ENCODE results near the gene CTXN2. TPM values are rescaled to one million over a fixed set of nuclear protein-coding genes. Genes with fewer than 3 reads are reported as not detected.

Gene CTXN2
- total RNA-seq (not detected), polyA plus RNA-seq (not detected)

DNA sequence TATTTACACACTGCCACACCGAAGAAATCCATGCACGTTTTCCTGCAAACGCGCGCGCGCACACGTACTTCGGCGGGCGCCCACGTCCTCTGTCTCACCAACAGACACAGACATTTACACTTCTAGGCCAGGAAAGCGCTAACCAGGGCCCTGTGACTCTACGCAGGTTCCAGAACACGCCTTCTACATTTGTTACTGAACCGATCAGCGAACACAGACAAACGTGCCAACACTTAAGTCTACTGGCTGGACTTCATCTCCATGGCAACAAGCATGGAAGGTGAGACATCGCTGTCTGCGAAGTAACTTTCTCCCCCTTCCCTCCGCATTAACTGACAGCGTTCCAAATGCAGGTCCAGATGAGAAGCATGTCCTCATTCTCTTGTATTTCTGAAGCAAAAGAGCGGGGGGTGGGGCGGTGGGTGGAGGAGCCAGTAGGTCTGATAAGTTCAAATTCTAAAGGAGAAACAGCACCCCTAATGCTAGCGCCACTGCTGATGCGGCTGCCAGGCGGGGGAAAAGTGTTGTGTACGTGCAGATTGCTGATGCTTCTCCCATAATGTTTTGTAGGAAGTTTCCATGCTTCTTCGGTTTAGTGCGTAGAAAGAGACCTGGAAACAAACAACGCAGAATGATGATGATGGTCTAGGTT lies at the start of gene CTXN2:
Gene CTXN2 (plus strand): TSS at position 92 of the 652 bp plus-strand sequence. CDS start 9,636 bp downstream, outside the sequence.
- Mint-ChIP-seq H3K4me3 (no peak within 1 kb of the TSS), H3K9me3 (peaks cover 0 to 7% (median 3%) of the 10 kb centered on the region in 7 donors), H3K36me3 (no peaks in the 10 kb centered on the region), H3K27me3 (peaks cover 27% of the 10 kb centered on the region), H3K27ac (no peak within 1 kb of the TSS), H3K4me1 (peaks cover 0 to 4% (median 1%) of the 10 kb centered on the region in 4 donors)
- Histone ChIP-seq H3K36me3 (ENCODE audit: control insufficient read depth, insufficient read depth, low read length) (no peaks in the 10 kb centered on the region), H3K9me3 (ENCODE audit: control insufficient read depth in 2 of 2, low read length in 2 of 2) (no peaks in the 10 kb centered on the region), H3K4me3 (ENCODE audit: low read depth, low read length) (no peak within 1 kb of the TSS), H3K27me3 (ENCODE audit: control insufficient read depth, insufficient read depth, low read length) (peaks cover 2% of the 10 kb centered on the region), H3K4me1 (ENCODE audit: control insufficient read depth, insufficient read depth, low read length, poor library complexity, severe bottlenecking) (no peaks in the 10 kb centered on the region), H3K27ac (ENCODE audit: insufficient read depth, low read length, poor library complexity, severe bottlenecking) (no peak within 1 kb of the TSS)
- DNase-seq (no peak), ATAC-seq (ENCODE audit: low read depth in 2 of 2) (no peak)

DNA sequence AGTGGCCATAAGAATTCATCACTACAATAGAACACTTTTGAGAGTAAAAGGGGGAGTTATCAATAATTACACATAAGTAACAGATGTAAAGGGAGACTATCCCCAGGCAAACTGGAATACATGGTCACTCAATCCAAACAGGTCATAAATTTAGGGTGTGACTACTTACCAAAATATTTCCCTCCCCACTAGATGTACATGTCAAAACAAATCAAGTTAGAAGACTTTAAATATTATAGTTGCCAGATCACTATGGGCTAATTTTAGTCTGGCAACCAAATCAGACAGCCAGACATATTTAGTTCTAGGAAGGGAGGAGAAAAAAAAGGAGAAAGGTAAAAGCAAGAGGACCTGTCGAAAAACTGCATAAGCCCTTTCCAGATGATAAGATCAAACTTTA lies 47.6 kb upstream of the CTXN2 start:
- no peaks in the 10 kb centered on the region for H3K9me3 ChIP-seq (ENCODE audit: control insufficient read depth in 2 of 2, low read length in 2 of 2)
- no peaks in the 10 kb centered on the region for H3K9me3 Mint-ChIP-seq
- H3K4me1 Mint-ChIP-seq, result peaks cover 0 to 5% (median 2%) of the 10 kb centered on the region in 4 donors
- H3K36me3 ChIP-seq (ENCODE audit: control insufficient read depth, insufficient read depth, low read length), result no peaks in the 10 kb centered on the region
- DNase-seq (no peak), ATAC-seq (ENCODE audit: low read depth in 2 of 2) (no peak)
- no peaks in the 10 kb centered on the region for H3K36me3 Mint-ChIP-seq
- no peak overlapping the region for H3K27ac ChIP-seq (ENCODE audit: insufficient read depth, low read length, poor library complexity, severe bottlenecking)
- no peak overlapping the region for H3K4me3 ChIP-seq (ENCODE audit: low read depth, low read length)
- H3K4me3 Mint-ChIP-seq, result no peak overlapping the region
- no peak overlapping the region for H3K27ac Mint-ChIP-seq
- H3K27me3 Mint-ChIP-seq, result no peaks in the 10 kb centered on the region
- H3K27me3 ChIP-seq (ENCODE audit: control insufficient read depth, insufficient read depth, low read length), result no peaks in the 10 kb centered on the region
- no peaks in the 10 kb centered on the region for H3K4me1 ChIP-seq (ENCODE audit: control insufficient read depth, insufficient read depth, low read length, poor library complexity, severe bottlenecking)

DNA sequence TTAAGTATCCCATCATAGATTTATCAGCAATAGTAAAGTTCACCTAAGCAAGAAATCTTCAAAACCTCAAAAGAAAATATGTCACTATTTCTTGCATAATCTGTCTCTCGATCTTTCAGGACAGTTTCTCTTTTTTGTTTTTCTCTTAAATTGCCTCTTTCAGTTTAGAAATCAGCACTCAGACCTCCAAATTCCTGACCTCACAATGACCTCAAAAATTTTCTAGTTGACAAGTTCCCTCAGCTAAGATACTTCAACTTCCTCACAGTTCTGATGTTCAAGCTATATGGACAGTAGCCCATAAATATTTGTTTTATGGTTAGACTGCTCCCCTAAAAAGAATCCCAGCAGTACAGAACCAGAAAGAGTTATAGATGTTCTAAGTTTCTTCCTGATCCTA lies 46.6 kb upstream of the CTXN2 start:
- Histone ChIP-seq H3K9me3 (ENCODE audit: control insufficient read depth in 2 of 2, low read length in 2 of 2) (no peaks in the 10 kb centered on the region), H3K4me3 (ENCODE audit: low read depth, low read length) (no peak overlapping the region), H3K27ac (ENCODE audit: insufficient read depth, low read length, poor library complexity, severe bottlenecking) (no peak overlapping the region), H3K27me3 (ENCODE audit: control insufficient read depth, insufficient read depth, low read length) (no peaks in the 10 kb centered on the region), H3K4me1 (ENCODE audit: control insufficient read depth, insufficient read depth, low read length, poor library complexity, severe bottlenecking) (no peaks in the 10 kb centered on the region), H3K36me3 (ENCODE audit: control insufficient read depth, insufficient read depth, low read length) (no peaks in the 10 kb centered on the region)
- no peaks in the 10 kb centered on the region for H3K36me3 Mint-ChIP-seq
- no peaks in the 10 kb centered on the region for H3K9me3 Mint-ChIP-seq
- no peak for ATAC-seq (ENCODE audit: low read depth in 2 of 2)
- peaks cover 0 to 5% (median 2%) of the 10 kb centered on the region in 4 donors for H3K4me1 Mint-ChIP-seq
- no peak overlapping the region for H3K27ac Mint-ChIP-seq
- H3K4me3 Mint-ChIP-seq, result no peak overlapping the region
- H3K27me3 Mint-ChIP-seq, result no peaks in the 10 kb centered on the region
- DNase-seq, result peak in 1 of 3 donors; percentile 1

DNA sequence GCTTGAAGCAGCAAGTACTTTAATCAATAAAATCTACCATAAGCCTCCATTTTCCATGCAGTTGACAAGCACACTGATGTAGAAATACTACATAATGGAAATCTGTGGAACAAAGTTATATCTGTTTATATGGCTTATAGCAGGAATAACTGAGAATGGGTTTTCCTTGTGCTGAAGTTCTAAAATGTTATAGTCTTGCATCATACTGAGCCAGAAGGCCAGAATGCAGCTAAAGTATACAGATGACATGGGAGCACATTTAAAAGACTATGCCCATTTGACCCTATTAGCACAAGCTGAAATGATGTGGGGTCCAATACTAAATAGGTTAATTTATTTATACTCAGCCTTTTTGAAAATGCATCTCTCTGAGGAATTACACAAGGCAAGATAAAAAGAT lies 45.5 kb upstream of the CTXN2 start:
- no peaks in the 10 kb centered on the region for H3K4me1 ChIP-seq (ENCODE audit: control insufficient read depth, insufficient read depth, low read length, poor library complexity, severe bottlenecking)
- H3K9me3 ChIP-seq (ENCODE audit: control insufficient read depth in 2 of 2, low read length in 2 of 2), result no peaks in the 10 kb centered on the region
- H3K27me3 ChIP-seq (ENCODE audit: control insufficient read depth, insufficient read depth, low read length), result no peaks in the 10 kb centered on the region
- Mint-ChIP-seq H3K36me3 (no peaks in the 10 kb centered on the region), H3K4me3 (no peak overlapping the region), H3K4me1 (peaks cover 0 to 5% (median 2%) of the 10 kb centered on the region in 4 donors), H3K27ac (no peak overlapping the region), H3K27me3 (no peaks in the 10 kb centered on the region), H3K9me3 (no peaks in the 10 kb centered on the region)
- ATAC-seq (ENCODE audit: low read depth in 2 of 2) (no peak), DNase-seq (no peak)
- no peaks in the 10 kb centered on the region for H3K36me3 ChIP-seq (ENCODE audit: control insufficient read depth, insufficient read depth, low read length)
- no peak overlapping the region for H3K27ac ChIP-seq (ENCODE audit: insufficient read depth, low read length, poor library complexity, severe bottlenecking)
- no peak overlapping the region for H3K4me3 ChIP-seq (ENCODE audit: low read depth, low read length)

DNA sequence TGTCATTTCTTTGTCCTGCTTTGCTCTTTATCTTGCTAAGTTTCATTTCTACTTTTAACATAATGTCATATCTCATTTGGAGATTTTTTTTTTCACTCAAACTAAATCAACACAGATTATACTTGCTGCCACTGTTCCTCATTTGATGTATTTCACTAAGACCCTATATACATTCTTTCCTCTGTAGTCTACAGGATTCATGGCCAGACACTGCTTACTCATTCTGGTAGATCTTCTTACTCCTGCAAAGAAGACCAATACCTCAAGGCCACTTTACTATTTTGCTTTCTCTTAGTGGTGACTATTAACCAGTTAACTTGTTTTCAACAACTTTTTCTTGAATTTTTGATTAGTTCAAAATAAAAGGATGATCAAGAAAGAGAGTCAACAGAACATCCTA lies 44.1 kb upstream of the CTXN2 start:
- ATAC-seq (ENCODE audit: low read depth in 2 of 2), result no peak
- H3K4me3 ChIP-seq (ENCODE audit: low read depth, low read length), result no peak overlapping the region
- Mint-ChIP-seq H3K9me3 (peaks cover 0 to 2% (median 0%) of the 10 kb centered on the region in 7 donors), H3K27me3 (no peaks in the 10 kb centered on the region), H3K36me3 (peaks cover 1% of the 10 kb centered on the region), H3K4me3 (no peak overlapping the region), H3K27ac (no peak overlapping the region), H3K4me1 (peaks cover 0 to 5% (median 2%) of the 10 kb centered on the region in 4 donors)
- no peaks in the 10 kb centered on the region for H3K27me3 ChIP-seq (ENCODE audit: control insufficient read depth, insufficient read depth, low read length)
- peaks cover 3% of the 10 kb centered on the region for H3K36me3 ChIP-seq (ENCODE audit: control insufficient read depth, insufficient read depth, low read length)
- H3K9me3 ChIP-seq (ENCODE audit: control insufficient read depth in 2 of 2, low read length in 2 of 2), result no peaks in the 10 kb centered on the region
- no peak for DNase-seq
- no peak overlapping the region for H3K27ac ChIP-seq (ENCODE audit: insufficient read depth, low read length, poor library complexity, severe bottlenecking)
- H3K4me1 ChIP-seq (ENCODE audit: control insufficient read depth, insufficient read depth, low read length, poor library complexity, severe bottlenecking), result no peaks in the 10 kb centered on the region

DNA sequence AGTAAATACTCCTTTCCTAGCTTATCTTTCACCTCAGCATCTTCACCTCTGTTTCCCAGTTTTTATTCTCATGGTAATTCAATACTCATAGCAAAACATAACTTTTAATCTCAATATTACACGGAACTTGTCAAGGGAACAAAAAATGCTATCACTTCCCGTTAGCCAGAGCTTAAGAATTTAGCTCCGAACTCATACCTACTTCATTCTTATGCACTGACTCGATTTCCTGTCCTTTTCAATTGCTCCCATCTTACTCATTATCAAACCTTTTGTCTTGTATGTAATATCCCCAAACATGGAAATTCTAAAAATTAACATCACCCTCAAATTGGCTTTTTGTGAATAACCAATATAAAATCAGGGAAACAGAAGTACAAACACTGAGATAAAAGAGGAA lies 41.6 kb upstream of the CTXN2 start:
- peaks cover 6% of the 10 kb centered on the region for H3K36me3 Mint-ChIP-seq
- no peaks in the 10 kb centered on the region for H3K9me3 ChIP-seq (ENCODE audit: control insufficient read depth in 2 of 2, low read length in 2 of 2)
- no peaks in the 10 kb centered on the region for H3K27me3 Mint-ChIP-seq
- no peak overlapping the region for H3K4me3 ChIP-seq (ENCODE audit: low read depth, low read length)
- DNase-seq (no peak), ATAC-seq (ENCODE audit: low read depth in 2 of 2) (no peak)
- peaks cover 3% of the 10 kb centered on the region for H3K36me3 ChIP-seq (ENCODE audit: control insufficient read depth, insufficient read depth, low read length)
- H3K4me1 Mint-ChIP-seq, result peaks cover 0 to 2% (median 0%) of the 10 kb centered on the region in 4 donors
- peaks cover 0 to 2% (median 0%) of the 10 kb centered on the region in 7 donors for H3K9me3 Mint-ChIP-seq
- no peak overlapping the region for H3K27ac ChIP-seq (ENCODE audit: insufficient read depth, low read length, poor library complexity, severe bottlenecking)
- H3K27me3 ChIP-seq (ENCODE audit: control insufficient read depth, insufficient read depth, low read length), result no peaks in the 10 kb centered on the region
- no peaks in the 10 kb centered on the region for H3K4me1 ChIP-seq (ENCODE audit: control insufficient read depth, insufficient read depth, low read length, poor library complexity, severe bottlenecking)
- no peak overlapping the region for H3K27ac Mint-ChIP-seq
- peak overlapping the region in 1 of 4 donors; percentile 13 for H3K4me3 Mint-ChIP-seq

DNA sequence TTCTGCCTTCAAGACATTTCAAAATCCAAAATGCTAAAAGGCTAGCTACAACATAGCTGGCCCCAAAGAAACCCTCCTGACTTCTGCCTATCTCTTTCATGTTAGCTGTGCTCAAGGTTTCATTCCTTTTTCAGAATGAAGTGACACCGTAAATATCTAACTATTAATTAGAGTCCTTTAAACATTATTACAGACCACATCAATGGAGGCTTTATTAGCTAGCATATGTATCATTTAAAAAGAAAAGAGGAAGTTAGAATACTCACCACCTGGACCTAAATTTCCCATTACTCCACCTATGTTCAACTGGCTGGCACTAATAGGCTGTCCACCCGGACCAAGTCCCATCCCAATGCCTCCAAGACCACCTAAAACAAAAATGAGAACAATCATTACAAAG lies 37.9 kb upstream of the CTXN2 start:
- no peak overlapping the region for H3K27ac ChIP-seq (ENCODE audit: insufficient read depth, low read length, poor library complexity, severe bottlenecking)
- Mint-ChIP-seq H3K27me3 (no peaks in the 10 kb centered on the region), H3K27ac (no peak overlapping the region), H3K4me3 (no peak overlapping the region), H3K4me1 (no peaks in the 10 kb centered on the region), H3K36me3 (peaks cover 6% of the 10 kb centered on the region), H3K9me3 (peaks cover 0 to 2% (median 0%) of the 10 kb centered on the region in 7 donors)
- H3K36me3 ChIP-seq (ENCODE audit: control insufficient read depth, insufficient read depth, low read length), result peaks cover 3% of the 10 kb centered on the region
- H3K27me3 ChIP-seq (ENCODE audit: control insufficient read depth, insufficient read depth, low read length), result no peaks in the 10 kb centered on the region
- ATAC-seq (ENCODE audit: low read depth in 2 of 2), result no peak
- no peak for DNase-seq
- no peaks in the 10 kb centered on the region for H3K9me3 ChIP-seq (ENCODE audit: control insufficient read depth in 2 of 2, low read length in 2 of 2)
- H3K4me1 ChIP-seq (ENCODE audit: control insufficient read depth, insufficient read depth, low read length, poor library complexity, severe bottlenecking), result no peaks in the 10 kb centered on the region
- no peak overlapping the region for H3K4me3 ChIP-seq (ENCODE audit: low read depth, low read length)

DNA sequence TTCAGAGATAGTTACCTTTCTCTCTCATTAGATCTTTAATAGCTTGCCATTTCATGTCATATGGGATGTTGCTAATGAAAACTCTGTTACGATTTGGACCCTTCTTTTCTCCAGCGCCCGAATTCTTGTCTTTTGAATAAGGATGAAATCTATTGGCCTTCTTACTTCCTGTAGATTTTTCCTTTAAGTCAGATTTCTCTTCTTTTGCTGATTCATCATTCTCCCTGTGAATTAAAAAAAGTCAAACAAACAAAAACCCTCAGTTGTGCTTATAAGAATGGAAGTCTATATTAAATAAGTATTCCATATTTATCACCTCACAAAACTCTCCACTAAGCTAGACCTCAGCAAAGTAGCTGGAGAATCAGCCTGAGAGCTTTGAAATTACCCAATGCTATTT lies 22.8 kb upstream of the CTXN2 start:
- Histone ChIP-seq H3K36me3 (ENCODE audit: control insufficient read depth, insufficient read depth, low read length) (no peaks in the 10 kb centered on the region), H3K4me3 (ENCODE audit: low read depth, low read length) (no peak overlapping the region), H3K27me3 (ENCODE audit: control insufficient read depth, insufficient read depth, low read length) (no peaks in the 10 kb centered on the region), H3K4me1 (ENCODE audit: control insufficient read depth, insufficient read depth, low read length, poor library complexity, severe bottlenecking) (no peaks in the 10 kb centered on the region), H3K27ac (ENCODE audit: insufficient read depth, low read length, poor library complexity, severe bottlenecking) (no peak overlapping the region), H3K9me3 (ENCODE audit: control insufficient read depth in 2 of 2, low read length in 2 of 2) (no peaks in the 10 kb centered on the region)
- no peak for ATAC-seq (ENCODE audit: low read depth in 2 of 2)
- H3K4me3 Mint-ChIP-seq, result no peak overlapping the region
- no peaks in the 10 kb centered on the region for H3K27me3 Mint-ChIP-seq
- H3K9me3 Mint-ChIP-seq, result peaks cover 0 to 7% (median 2%) of the 10 kb centered on the region in 7 donors
- H3K4me1 Mint-ChIP-seq, result peaks cover 0 to 10% (median 3%) of the 10 kb centered on the region in 4 donors
- no peak for DNase-seq
- H3K36me3 Mint-ChIP-seq, result peaks cover 5% of the 10 kb centered on the region
- no peak overlapping the region for H3K27ac Mint-ChIP-seq
